Gastrocnemius medialis (tissue), 4 donors: ENCODE results near the gene CIITA. TPM values are rescaled to one million over a fixed set of nuclear protein-coding genes. Genes with fewer than 3 reads are reported as not detected.

Experiments
- ATAC-seq, 2 donors: fragments of 150-250 bp; one replicate each; pipeline ENCODE4 v1.9.1; 2016
- DNase-seq, 2 donors: peaks; one replicate each; pipeline ENCODE4 v3.0.0-alpha.2; 2019
- H3K27ac ChIP-seq, 4 donors: fragments of 200-600 bp; sonication (generic); 1 replicate in 1 of 4; 2 replicates in 3 of 4; pipeline ENCODE4 v1.5.1; 2016 to 2018; ENCODE audit warnings: mild to moderate bottlenecking in 2 of 4, moderate library complexity in 1 of 4
- H3K27me3 ChIP-seq, 3 donors: fragments of 200-600 bp; sonication (generic) in 2 of 3; 1 replicate in 1 of 3; 2 replicates in 2 of 3; pipeline versions ENCODE4 v1.5.1 to v1.6.0; 2016 to 2019; ENCODE audit warnings: mild to moderate bottlenecking in 1 of 3, moderate library complexity in 1 of 3
- H3K36me3 ChIP-seq, 2 donors: fragments of 200-600 bp; sonication (generic) in 1 of 2; one replicate each; pipeline ENCODE4 v1.5.1; 2017 to 2018
- H3K4me1 ChIP-seq, 2 donors: fragments of 200-600 bp; sonication (generic) in 1 of 2; one replicate each; pipeline ENCODE4 v1.5.1; 2016 to 2017; ENCODE audit warnings: mild to moderate bottlenecking in 2 of 2
- H3K4me3 ChIP-seq, 4 donors: fragments of 200-600 bp; sonication (generic) in 3 of 4; 1 replicate in 1 of 4; 2 replicates in 3 of 4; pipeline ENCODE4 v1.5.1; 2016 to 2019; ENCODE audit warnings: mild to moderate bottlenecking in 2 of 4
- H3K9me3 ChIP-seq, 3 donors: fragments of 200-600 bp; sonication (generic) in 2 of 3; 1 replicate in 1 of 3; 2 replicates in 2 of 3; pipeline ENCODE4 v1.5.1; 2016 to 2019
- CTCF ChIP-seq, 5 experiments: fragments of 450-650 bp in 3 of 5; fragments of 200-600 bp in 2 of 5; sonication (generic) in 2 of 5; IDR thresholded peaks in 4 of 5; conservative IDR thresholded peaks in 1 of 5; 1 replicate in 4 of 5; 2 replicates in 1 of 5; pipeline ENCODE4 v1.5.1; 2016 to 2019; ENCODE audit warnings: antibody characterized with exemption in 5 of 5, mild to moderate bottlenecking in 3 of 5, moderate library complexity in 3 of 5
- POLR2A ChIP-seq, 2 donors: fragments of 450-650 bp; IDR thresholded peaks; one replicate each; pipeline ENCODE4 v1.6.1; 2017; ENCODE audit warnings: antibody characterized with exemption in 2 of 2, mild to moderate bottlenecking in 2 of 2, moderate library complexity in 2 of 2
- in situ Hi-C, 4 donors: fragments of 200-750 bp; cut with MboI; loops; one replicate each; pipeline versions ENCODE4 v1.15.0 to v1.8.0; 2017; ENCODE audit warnings: low sequenced_read_pairs in 4 of 4
- intact Hi-C: fragments of 100-400 bp; cut with DNase I; formaldehyde crosslinking; loops from one replicate; pipeline ENCODE4 v1.15.1; 2023; ENCODE audit warnings: low total_unique reads
- total RNA-seq, 4 donors: library from RNA; depleted of rRNA; stranded (reverse); fragments of >200 nt; gene quantifications; one replicate each; pipeline versions ENCODE4 v1.1.0 to v1.2.3, GENCODE V29; 2016

The CIITA gene
- total RNA-seq, 4 donors from 2014 or later: 2.3 to 9.1 (median 5.1) TPM

GRCh38 chr16:10840703-10841102 is 36.3 kb upstream of the CIITA start:
- H3K27me3 ChIP-seq: no peaks in the 10 kb centered on the region
- in situ Hi-C loops: no loop called here
- intact Hi-C loops: no loop called here
- no peak overlapping the region for H3K27ac ChIP-seq
- H3K4me3 ChIP-seq: no peak overlapping the region
- no peaks in the 10 kb centered on the region for H3K36me3 ChIP-seq
- ATAC-seq (no peak), DNase-seq (no peak)
- no peak for TF ChIP-seq CTCF (IDR thresholded peaks at IDR 0.05 in 4 of 5, conservative IDR thresholded peaks at IDR 0.05 in 1 of 5)
- TF ChIP-seq POLR2A (IDR thresholded peaks at IDR 0.05): no peak
- H3K4me1 ChIP-seq: no peaks in the 10 kb centered on the region
- no peaks in the 10 kb centered on the region for H3K9me3 ChIP-seq

- intact Hi-C loops (no loop called here), in situ Hi-C loops (no loop called here)
- Histone ChIP-seq H3K36me3 (no peaks in the 10 kb centered on the region), H3K27me3 (no peaks in the 10 kb centered on the region), H3K4me3 (no peak overlapping the region), H3K4me1 (no peaks in the 10 kb centered on the region), H3K27ac (no peak overlapping the region), H3K9me3 (no peaks in the 10 kb centered on the region)
- TF ChIP-seq CTCF (IDR thresholded peaks at IDR 0.05 in 4 of 5, conservative IDR thresholded peaks at IDR 0.05 in 1 of 5) (no peak), POLR2A (IDR thresholded peaks at IDR 0.05) (no peak)
- ATAC-seq (no peak), DNase-seq (no peak)
Measured at GRCh38 chr16:10846213-10846998, 30.6 kb upstream of the CIITA start.

- Histone ChIP-seq H3K27ac (no peak overlapping the region), H3K27me3 (no peaks in the 10 kb centered on the region), H3K9me3 (no peaks in the 10 kb centered on the region), H3K4me1 (no peaks in the 10 kb centered on the region), H3K4me3 (no peak overlapping the region), H3K36me3 (no peaks in the 10 kb centered on the region)
- ATAC-seq (no peak), DNase-seq (no peak)
- no peak for TF ChIP-seq CTCF (IDR thresholded peaks at IDR 0.05 in 4 of 5, conservative IDR thresholded peaks at IDR 0.05 in 1 of 5)
- TF ChIP-seq POLR2A (IDR thresholded peaks at IDR 0.05): no peak
- in situ Hi-C loops (no loop called here), intact Hi-C loops (no loop called here)
Measured at GRCh38 chr16:10847176-10847575, 29.8 kb upstream of the CIITA start.

DNA sequence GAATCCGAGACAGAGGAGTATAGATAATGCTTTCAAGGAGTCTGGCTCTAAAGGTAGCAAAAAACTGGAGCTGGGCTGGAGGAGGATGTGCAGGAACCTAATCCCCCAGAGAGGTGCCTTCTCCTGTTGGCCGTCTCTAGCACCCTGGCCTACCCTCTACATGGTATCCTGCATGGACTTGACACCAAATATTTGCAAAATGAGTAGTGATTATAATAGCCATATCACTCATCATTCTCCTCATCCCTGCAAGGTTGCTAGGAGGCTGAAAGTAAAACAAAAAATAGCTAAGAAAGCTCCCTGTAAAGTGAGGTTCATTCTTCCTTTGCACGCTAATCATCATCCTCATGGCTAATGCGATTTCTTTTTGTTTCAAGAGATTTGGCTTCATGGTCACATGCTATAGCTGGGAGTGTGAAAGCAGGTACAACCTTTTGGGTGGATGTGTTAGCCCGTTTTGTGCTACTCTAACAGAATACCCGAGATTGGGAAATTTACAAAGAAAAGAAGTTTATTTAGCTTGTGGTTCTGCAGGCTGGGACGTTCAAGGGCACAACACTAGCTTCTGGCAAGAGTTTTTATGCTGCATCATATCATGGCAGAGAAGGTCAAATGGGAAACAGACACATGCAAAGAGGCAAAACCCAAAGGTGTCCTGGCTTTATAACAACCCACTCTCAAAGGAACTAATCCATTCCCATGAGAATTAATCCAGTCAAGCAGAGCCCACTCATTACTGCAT is 27.1 kb upstream of the CIITA start:
- no peak overlapping the region for H3K27ac ChIP-seq
- H3K27me3 ChIP-seq: no peaks in the 10 kb centered on the region
- ATAC-seq (no peak), DNase-seq (no peak)
- intact Hi-C loops (no loop called here), in situ Hi-C loops (no loop called here)
- no peaks in the 10 kb centered on the region for H3K9me3 ChIP-seq
- no peak for TF ChIP-seq CTCF (IDR thresholded peaks at IDR 0.05 in 4 of 5, conservative IDR thresholded peaks at IDR 0.05 in 1 of 5)
- H3K4me3 ChIP-seq: no peak overlapping the region
- no peaks in the 10 kb centered on the region for H3K36me3 ChIP-seq
- H3K4me1 ChIP-seq: no peaks in the 10 kb centered on the region
